GM13977 (cell line): ENCODE data around the gene ST6GALNAC3.

Experiments
- DNase-seq: peaks from one replicate; pipeline ENCODE4 v3.0.0; 2012; ENCODE audit warnings: low spot score
- CTCF ChIP-seq: IDR thresholded peaks from 2 replicates; pipeline ENCODE4 v1.5.1; 2012; ENCODE audit warnings: mild to moderate bottlenecking, control low read depth; ENCODE audit not compliant: insufficient read depth; ENCODE audit errors: extremely low read depth, missing control alignments
- in situ Hi-C: fragments of 300-500 bp; cut with MboI; formaldehyde crosslinking; loops from one replicate; pipeline ENCODE4 v1.12.0; 2022; ENCODE audit warnings: low sequenced_read_pairs, low pct_unique_long_range_greater_than_20kb, mixed read lengths, inconsistent platforms; ENCODE audit not compliant: unreplicated experiment

ST6GALNAC3 gene

GRCh38 chr1:76679534-76680152, 605.1 kb downstream of the ST6GALNAC3 start:
- in situ Hi-C loops, result no loop called here
- no peak for TF ChIP-seq CTCF
- no peak for DNase-seq

- TF ChIP-seq CTCF, result no peak
- DNase-seq, result no peak
- in situ Hi-C loops, result no loop called here
These were observed 606.1 kb downstream of the ST6GALNAC3 start for GRCh38 chr1:76680651-76681050.

- in situ Hi-C loops, result no loop called here
- TF ChIP-seq CTCF, result no peak
- DNase-seq, result no peak
These were observed 607.6 kb downstream of the ST6GALNAC3 start for GRCh38 chr1:76682138-76682537.
